ENCODE data around the gene SAMD13.

SAMD13 gene

DNA sequence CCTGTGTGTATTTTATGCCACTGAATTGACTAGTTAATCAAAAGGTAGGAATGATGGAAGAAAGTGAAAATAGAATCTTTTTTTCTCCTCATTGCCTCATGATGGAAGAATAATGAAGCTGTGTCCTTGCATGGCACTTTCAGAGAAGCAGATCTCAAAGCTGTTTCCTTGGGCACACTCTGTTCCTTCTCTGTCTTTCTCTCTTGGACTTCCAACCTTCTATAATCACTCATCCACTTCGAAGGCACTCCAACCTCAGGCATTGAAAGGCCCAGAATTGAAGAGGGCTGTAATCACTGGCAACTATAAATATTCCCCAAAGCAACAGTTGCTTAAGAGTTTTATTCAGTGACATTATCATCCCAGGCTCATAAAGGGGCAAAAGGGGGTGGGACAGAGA is 65.7 kb downstream of the SAMD13 start:
- no peak for FAIRE-seq
- no peak for DNase-seq (ENCODE audit: insufficient read length, low spot score)

DNA sequence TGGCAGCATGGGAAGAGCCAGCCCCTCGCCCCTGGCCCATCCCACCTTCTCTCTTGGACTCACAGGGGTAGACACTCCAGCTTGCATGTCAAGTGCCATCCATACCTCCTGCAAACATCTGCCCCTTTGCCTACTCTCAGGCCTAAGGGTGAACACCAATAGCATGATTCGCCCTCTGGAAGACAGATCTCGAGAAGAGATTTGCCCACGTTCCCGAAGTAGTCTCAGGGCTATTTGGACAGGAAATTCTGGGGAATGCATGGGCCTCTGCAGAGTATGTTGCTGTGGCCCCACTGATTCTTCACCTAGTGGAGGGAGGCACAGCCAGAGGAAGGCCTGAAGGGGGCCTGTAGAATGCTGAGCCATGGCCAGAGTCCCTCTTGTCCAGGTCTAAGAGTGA is 66.9 kb downstream of the SAMD13 start:
- FAIRE-seq, result no peak
- no peak for DNase-seq (ENCODE audit: insufficient read length, low spot score)

DNA sequence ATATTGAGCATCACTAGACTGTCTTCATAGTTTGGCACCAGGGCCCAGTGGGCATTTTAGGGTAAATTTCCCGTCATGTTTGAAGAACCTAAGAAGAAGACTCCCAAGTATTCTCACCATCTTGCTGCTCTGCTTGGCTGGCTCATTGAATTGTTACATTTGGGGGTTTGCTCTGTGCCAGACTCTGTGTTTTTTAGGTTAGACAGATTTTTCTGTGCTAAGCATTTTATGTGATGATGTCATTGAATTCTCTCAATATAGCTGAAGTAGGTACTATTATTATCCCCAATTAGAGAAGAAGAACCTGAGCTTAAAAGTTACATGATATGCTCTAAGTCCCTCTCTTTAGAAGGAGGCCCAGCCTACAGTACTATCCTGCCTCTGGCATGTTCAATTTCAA is 68.8 kb downstream of the SAMD13 start:
- DNase-seq (ENCODE audit: insufficient read length, low spot score) (no peak), FAIRE-seq (no peak)

DNA sequence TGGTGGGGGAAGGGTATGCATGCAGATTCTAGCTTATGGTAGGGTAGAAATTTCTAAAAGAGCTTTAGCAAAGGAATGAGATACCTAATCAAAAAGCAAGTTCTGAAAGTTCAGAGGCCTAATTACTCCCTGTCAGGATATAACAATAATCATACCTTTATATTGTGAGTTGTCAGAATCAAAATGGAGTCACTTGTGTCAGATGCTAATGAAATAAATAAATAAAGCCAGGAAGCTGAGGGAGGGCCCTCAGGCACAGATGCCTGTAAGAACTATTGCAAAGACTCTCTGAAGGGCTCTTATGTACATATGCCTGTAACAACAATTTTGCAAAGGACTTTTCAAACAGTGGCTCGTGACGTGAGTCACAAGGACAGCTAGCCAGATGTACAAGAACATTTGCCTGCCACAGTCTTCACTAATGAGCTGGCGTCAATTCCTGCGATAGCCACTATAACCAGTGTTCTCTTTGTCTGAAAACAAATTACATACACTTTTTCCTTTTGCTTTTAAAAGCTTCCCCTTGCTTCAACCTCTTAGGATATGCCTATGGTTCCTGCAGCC is 69.4 kb downstream of the SAMD13 start:
- DNase-seq (ENCODE audit: insufficient read length, low spot score), result no peak
- FAIRE-seq, result no peak

DNA sequence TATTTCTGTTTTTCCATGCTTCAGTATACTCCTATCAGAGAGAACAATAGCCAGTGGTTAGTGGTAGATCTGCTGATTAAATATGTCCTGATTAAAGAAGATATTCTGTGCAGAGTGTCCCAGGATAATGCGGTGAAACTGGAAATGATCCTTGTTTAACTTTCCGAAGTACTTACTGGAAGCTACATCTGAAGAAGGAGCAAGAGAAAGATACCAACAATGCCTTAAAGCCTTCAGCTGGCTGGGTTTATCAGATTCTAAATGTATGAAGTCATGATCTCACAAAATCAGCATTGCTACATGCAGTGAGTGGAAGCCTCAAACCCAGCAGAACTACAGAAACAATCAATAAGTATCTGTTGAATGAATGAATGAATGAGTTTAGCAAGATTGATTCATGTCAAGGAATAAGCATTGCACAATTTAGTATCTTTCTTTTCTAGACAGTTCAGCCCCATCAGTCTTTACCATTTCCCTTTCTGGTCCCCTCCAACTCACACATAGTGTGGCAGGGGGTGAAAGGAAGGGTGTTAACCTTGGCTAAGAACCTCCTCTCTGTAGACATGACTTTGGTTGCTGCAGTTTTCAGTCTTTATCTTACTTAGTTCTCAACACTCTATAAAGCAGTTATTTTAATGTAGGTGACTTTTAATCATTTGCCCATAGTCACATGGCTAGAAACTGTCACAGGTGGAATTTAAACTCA is 72.1 kb downstream of the SAMD13 start:
- no peak for DNase-seq (ENCODE audit: insufficient read length, low spot score)
- FAIRE-seq, result no peak

DNA sequence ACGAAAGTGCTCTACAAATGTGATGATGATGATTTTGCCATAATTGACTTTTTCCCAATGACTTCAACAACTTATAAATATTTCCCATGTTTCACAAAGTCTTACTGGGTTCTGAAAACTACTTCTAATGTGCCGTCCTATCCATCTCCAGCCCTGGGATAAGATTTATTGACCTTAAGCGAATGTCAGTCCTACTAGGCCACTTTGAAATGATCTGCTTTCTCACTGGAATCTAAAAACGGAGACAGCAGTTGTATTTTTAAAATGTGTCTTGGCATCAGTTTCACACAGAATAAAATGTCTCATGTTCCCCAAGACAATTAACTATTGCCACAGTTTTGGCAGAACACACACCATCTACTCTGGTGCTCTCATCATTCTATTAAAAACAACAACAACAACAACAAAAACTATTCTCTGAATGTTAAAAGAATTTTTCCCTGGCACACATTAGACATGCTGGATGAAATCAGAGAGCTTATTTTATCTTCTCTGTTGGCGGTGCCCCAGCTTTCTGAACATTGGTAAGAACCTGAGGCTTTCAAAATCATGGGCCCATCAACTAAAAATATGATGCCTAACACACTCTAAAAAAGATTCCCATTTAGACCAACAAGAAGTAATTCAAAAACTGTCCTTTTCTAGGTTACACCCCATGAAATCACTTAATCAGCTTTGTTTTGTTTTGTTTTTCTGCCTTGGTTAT is 73.6 kb downstream of the SAMD13 start:
- FAIRE-seq (no peak), DNase-seq (ENCODE audit: insufficient read length, low spot score) (no peak)

DNA sequence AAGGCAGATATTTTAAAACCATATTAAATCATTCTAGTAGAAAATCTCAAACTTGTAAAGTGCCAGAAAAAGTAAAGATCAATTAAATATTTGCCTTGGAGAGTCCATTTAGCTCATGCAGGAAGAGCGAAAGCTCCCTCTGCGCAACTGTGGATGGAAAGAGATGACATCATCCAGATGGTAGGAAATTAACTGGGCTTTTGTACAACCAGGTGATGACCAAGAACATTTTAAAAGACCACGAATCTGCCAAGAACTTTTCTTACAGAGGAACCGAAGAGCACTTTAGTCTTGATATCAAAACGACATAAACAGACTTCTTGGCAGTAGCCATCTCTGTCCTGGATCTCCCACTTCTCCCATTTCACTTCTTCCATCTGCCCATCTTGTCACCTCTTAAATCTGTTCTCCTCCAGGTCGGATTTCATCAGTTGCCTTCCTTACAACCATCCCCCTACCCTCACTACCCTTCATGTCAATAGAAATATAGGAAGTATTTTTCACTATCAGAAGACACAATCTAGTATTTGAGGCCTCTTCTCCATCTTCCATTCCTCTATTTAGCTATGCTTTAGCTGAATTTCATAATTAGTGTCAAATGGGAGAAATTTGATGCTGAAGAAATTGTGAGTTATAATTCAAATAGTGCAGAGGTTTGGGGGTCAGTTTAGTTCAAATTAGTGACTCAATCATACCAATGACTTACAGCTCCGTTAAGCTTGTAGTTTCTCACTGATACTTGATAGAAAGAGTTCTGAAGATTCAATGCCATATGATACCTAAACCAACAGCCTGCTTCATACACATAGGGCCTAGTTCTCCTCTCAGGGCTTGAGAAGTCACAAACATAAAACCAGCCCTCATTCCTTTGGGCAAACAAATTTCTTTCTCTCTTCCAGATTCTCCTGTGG is 74.7 kb downstream of the SAMD13 start:
- DNase-seq (ENCODE audit: insufficient read length, low spot score), result no peak
- FAIRE-seq, result no peak

DNA sequence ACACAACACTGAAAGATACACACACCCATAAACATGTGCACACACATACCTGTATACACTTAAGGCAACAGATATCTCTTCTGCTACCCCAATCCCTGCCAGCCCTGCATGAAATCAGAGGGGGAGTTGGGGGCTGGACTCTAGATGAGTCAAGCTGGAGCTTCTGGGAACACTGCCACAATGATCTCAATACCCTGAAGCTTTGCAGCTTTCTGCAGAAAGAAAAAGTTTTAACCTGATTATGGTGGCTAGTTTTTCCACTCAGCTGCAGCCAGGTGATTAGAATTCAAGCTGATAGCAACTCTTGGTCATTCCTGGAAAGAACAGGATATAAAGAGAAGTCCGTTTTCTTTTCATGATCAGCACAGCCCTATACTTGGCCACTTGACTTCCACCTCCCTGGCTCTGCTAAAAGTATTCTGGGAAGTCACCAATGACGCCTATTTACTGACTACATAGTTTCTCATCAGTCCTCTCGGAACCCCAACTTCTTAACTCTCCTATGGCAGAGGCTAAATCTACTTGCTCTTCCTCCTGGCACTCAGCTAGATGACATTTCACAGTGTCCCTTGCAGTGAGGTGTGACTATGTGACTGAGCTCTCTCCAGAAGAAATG is 76.1 kb downstream of the SAMD13 start:
- FAIRE-seq (no peak), DNase-seq (ENCODE audit: insufficient read length, low spot score) (no peak)

DNA sequence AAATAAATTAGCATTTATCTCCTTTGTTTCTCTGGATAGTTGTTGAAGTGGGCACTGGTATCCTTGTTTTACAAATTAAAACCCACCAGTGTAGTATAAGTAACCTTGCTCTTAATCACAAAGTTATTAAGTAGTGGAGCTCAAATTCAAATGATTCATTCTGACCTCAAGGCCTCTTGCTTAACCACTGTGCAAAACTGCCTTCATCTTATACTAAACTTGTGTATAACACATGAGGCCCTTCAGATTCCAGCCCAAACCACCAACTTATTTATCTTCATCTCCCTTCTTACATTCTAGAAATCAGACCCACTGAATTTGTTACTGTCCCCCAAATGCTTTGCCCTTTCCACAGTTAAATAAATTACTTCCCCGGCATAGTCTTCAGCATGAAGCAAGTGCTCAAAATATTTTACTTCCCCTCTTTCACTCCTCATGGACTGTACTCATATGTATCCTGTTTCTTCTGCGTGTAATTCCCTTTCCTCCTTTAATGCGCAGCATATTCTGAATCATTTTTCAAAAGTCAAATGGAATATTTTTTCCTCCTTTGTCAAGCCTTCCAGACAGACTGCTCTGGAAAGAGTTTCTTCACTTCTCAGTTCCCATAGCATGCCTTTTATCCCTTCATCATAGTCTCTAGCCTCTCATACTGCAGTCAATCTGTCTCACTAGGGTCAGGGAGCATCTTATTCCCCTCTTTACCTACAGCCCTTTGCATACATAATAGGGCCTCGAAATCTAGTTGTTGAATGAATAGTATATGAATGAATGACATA is 77.8 kb downstream of the SAMD13 start:
- FAIRE-seq, result no peak

DNA sequence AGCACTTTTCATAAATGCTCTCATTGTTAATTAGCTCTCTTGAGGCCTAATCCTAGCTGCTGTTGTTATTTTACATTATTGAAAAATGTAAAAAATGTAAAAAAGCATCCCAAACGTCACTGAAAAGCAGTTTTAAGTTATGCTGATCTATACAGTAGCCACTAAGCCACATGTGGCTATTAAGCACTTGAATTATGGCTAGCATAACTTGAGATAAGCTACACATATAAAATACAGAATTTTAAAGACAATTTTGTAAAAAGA is 78.3 kb downstream of the SAMD13 start:
- no peak for FAIRE-seq

More for the DNA sequence above, 77.8 kb downstream of the SAMD13 start:
- no peak for DNase-seq (ENCODE audit: insufficient read length, low spot score)

DNA sequence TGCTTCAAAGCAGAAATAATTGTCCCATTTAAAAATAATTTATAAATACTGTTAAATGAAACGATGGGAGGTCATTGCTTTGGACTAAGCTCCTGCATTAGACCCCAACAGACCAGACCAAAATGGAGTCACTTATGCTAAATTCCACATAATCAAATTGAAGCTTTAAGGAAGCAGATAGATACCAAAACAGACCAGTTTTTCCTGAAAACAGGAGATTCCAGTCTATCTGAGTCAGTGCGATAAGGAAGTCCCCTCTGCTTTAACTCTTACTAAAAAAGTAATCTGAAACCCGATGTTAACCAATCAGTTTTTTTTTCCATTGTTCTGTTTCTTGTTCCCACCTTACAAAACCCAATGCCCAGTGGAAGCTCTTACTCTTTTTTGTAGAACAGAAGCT is 80.6 kb downstream of the SAMD13 start:
- DNase-seq (ENCODE audit: insufficient read length, low spot score) (no peak), FAIRE-seq (no peak)

More for the DNA sequence above, 78.3 kb downstream of the SAMD13 start:
- DNase-seq (ENCODE audit: insufficient read length, low spot score), result no peak

DNA sequence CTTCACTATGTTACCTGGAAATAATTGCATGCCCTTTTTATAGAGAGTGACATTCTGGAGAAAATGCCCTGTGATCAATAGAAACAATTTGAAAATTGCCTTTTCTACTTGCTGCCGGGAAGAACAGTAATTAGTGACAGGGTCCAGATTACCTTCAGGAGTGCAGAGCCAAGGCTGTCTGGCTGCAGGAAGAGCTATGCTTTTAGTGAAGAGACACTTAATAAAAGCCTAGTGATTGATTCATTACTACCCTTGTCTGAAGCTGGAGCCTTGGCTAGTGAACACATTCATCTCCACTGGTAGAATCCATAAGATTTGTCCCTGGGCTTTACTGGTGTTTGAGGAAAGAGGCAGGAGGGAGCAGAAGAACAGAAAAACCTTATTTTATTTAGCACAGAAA is 83.8 kb downstream of the SAMD13 start:
- no peak for DNase-seq (ENCODE audit: insufficient read length, low spot score)
- no peak for FAIRE-seq

DNA sequence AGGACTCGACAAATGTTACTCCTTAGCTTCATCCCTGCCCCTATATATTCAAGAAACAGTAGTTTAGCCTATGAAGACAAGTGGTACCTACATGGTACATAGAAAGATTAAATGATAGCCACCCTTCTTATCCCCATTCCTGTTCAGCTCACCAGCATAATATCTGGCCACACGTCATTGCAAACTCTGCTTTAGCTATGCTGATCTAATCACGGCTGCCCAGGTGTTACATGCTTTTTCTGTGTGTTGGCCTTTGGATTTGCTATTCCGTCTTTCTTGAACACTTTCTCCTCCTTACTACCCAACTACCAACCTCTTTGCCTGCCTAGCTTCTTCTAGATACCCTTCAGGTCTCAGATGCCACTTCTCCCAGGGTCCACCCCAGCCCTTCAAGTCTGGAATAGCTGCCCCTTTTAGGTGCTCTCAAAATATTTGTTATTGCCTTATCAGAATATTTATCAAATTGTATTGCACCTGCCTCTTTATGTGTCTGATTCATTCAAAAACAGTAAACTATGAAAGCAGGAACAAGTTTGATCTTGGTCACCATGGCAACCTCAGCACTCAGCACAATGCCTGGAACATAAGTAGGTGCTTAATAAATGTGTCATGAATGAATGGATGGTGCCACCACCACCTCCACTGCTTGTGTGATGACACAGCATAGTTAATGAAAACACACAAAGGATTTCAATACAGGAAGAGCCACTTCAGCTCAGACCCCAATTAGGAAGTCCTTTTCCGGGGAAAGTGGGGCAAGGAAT is 85.4 kb downstream of the SAMD13 start:
- no peak for DNase-seq (ENCODE audit: insufficient read length, low spot score)
- no peak for FAIRE-seq

DNA sequence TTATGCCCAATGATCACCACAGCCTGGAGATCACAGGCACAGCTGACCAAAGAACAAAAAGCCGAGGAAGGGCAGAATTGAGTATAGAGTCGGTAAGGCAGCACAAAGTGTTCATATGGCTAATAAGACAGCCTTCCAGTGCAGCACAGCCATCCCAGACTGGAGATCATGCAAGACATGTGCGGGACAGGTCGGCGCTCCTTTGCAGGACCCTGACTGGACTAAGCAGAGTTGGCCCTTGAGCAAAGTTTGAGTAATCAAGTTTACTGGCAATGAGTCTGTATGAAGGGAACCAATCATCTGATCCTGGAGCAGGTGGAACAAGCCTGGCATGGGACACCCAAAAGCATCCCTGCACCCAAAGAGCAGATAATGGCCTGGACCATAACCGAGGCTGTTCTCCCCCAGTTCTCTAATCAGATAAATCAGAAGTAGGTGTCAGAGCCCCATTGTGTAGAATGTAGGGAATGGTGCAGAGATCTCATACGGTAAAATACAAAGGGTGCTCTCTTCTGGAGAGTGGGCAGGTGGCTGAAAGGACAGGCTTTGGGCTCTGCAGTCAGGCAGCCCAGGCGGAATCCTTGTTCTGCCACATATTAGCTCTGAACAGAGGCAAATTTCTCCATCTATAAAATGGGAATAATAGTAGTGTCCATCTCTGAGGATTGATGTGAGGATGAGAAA is 86.1 kb downstream of the SAMD13 start:
- no peak for FAIRE-seq
- no peak for DNase-seq (ENCODE audit: insufficient read length, low spot score)

DNA sequence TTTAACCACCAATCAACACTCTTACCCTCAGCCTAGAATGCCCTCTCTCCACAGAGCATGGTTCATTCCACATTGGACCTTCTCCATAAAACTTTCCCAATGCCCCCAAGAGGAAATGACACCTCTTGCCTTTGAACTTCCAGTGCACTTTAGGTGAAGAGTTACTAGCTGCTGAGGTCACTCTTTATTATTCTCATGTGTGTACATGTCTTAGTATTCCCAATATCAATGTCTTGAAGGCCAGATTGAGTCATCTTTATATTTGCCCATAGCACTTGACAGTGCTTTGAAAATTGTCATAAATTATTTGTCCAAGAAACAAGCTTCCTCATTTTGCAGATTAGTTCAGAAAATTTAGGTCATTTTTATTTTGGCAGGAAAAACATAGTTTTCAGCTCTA is 88.7 kb downstream of the SAMD13 start:
- DNase-seq (ENCODE audit: insufficient read length, low spot score) (no peak), FAIRE-seq (no peak)

DNA sequence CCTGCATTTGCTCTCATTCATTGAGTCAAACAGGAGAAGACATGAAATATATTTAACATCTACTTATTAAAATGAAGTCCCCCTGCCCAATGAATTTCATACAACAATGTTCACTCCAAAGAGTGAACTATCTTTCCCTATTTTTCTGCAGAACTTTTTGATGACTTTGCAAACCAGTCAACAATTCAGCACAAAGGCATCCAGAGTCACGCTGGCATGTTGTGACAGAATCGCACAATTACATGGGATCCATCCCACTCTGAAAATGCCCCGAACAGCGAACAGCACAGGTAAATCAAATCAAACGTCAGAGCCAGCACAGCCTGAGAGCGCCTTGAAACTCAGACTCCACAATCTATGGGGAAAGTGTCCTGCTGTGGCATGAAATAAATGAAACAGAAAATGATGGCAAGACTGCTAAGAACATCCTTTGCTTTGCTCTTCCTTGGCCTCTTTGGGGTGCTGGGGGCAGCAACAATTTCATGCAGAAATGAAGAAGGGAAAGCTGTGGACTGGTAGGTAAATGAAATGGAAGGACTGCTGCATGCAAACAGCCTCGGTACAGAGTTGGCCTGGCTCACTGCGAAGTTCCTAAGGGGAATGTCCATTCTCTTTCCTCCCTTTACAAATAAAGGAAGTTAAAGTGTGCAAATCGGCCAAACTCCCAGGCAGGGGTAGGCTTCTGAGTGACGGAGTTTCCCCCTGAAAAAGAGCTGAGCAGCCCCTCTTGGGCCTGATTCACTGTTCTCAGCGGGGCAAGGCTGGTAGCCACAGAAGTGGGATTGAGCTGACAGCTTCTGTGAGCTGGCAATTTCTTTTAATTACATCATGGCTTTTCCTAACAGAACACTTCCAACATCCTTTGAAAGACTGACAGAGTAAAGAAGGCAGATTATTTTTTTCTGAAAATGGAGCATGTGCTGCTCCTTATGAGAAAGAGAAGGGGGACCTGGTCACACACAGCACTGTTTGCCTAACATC is 97.0 kb downstream of the SAMD13 start, which contains the start of gene DNASE2B:
TSS of gene DNASE2B (plus strand) at position 310 of the 981 bp plus-strand sequence. CDS start at position 391, 81 bp downstream.
- FAIRE-seq (no peak), DNase-seq (ENCODE audit: insufficient read length, low spot score) (no peak)

Measured in GM19239 (cell line).